Fibroblast of villous mesenchyme (primary cell): ENCODE measurements around the gene TBC1D4. TPM values are rescaled to one million over a fixed set of nuclear protein-coding genes. Genes with fewer than 3 reads are reported as not detected.

Source experiments
- DNase-seq: peaks from one replicate; pipeline ENCODE4 v3.0.0-alpha.2; 2010; ENCODE audit warnings: low read depth
- H3K4me3 ChIP-seq: 2 replicates; pipeline ENCODE4 v1.5.1; 2011; ENCODE audit warnings: low read depth, mild to moderate bottlenecking, low read length
- CTCF ChIP-seq: IDR thresholded peaks from 2 replicates; pipeline ENCODE4 v1.5.1; 2012; ENCODE audit warnings: low read depth, mild to moderate bottlenecking, low read length; ENCODE audit not compliant: insufficient read depth
- total RNA-seq: library from RNA; depleted of rRNA; stranded (reverse); fragments of >200 nt; gene quantifications from 2 replicates; pipeline ENCODE4 v1.2.3, GENCODE V29; 2012

Gene TBC1D4
- total RNA-seq, 1 donor, result 34.5 TPM

DNA sequence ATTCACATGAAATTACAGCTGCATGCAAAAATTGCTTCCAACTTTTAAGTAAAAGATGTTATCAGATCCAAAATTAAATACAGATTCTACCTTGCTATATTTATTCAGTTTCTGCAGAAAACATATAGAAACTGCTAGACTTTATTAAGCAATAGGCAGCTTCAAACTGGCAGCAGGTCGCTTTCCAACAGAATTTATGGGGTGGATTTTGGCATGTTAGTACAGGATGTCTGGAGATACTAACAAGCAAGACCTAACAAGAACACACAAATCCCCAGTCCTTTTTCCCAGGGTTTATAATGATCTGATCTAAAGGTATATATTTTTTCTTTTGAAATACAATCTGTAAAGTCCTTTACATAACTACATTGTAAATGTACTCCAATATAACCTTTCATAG, 27.5 kb downstream of the TBC1D4 start:
- H3K4me3 ChIP-seq, result no peak overlapping the region
- no peak for DNase-seq
- TF ChIP-seq CTCF, result no peak

GRCh38 chr13:75452564-75452963, 29.4 kb downstream of the TBC1D4 start:
- no peak overlapping the region for H3K4me3 ChIP-seq
- TF ChIP-seq CTCF, result no peak
- DNase-seq, result peak; percentile 24

- TF ChIP-seq CTCF, result no peak
- no peak overlapping the region for H3K4me3 ChIP-seq
- no peak for DNase-seq
Measured at GRCh38 chr13:75447493-75447892, 34.5 kb downstream of the TBC1D4 start.

DNA sequence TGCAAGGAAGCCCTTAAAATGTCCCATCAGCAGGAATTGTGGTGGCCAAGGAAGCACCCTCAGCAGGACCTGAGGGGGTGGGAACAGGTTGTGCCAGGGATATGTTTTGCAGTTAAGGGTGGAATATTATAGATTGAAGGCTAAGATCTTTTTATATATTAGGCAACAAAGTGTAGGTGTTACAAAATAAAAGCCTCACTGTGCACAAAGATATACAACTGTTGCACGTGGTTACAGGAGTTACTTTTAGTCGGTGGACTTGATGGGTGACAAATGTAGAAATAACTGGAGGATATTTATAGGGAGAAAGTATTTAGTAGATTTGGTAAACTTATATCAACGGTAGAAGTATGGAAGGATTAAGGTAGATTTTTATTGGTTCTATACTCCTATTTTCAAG, 35.1 kb downstream of the TBC1D4 start:
- no peak for TF ChIP-seq CTCF
- H3K4me3 ChIP-seq, result no peak overlapping the region
- DNase-seq, result no peak

DNA sequence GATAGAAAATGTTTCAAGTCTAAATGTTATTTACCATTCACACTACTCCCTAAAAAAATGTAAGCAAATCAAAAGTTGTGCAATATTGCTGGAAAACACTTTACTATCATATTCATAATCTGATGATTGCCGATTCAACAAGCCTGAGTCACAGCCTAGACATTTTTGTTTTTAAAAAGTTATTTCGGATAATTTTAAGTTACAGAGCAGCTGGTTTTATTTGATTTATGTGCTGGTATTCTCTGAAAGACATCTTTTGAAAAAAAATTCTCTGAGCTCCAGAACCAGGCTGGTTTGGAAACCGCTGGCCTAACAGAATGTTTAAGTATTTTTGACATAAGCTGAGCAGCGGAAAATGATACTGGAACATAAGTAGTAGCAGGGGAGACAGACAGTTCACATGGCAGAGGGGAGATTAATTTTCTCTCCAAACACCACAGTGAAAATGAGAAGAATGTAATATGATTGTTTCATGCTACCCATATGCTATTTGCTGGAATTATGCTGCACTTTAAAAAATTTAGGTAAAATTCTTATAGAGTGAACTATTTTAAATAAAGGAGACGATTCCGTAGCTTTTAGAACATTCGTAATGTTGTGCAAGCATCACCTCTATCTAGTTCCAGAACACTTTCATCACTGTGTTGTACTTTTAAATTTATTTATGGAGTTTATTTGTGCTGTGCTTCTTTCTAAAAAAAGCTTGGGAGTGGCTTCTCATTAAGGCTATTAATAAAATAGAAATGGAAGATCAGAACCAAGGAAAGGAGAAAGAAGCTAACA, 36.1 kb downstream of the TBC1D4 start:
- peak overlapping the region; percentile 11 for H3K4me3 ChIP-seq
- TF ChIP-seq CTCF, result no peak
- DNase-seq, result peak; percentile 76

GRCh38 chr13:75444016-75444415, 38.0 kb downstream of the TBC1D4 start:
- TF ChIP-seq CTCF, result no peak
- H3K4me3 ChIP-seq, result no peak overlapping the region
- DNase-seq, result no peak

DNA sequence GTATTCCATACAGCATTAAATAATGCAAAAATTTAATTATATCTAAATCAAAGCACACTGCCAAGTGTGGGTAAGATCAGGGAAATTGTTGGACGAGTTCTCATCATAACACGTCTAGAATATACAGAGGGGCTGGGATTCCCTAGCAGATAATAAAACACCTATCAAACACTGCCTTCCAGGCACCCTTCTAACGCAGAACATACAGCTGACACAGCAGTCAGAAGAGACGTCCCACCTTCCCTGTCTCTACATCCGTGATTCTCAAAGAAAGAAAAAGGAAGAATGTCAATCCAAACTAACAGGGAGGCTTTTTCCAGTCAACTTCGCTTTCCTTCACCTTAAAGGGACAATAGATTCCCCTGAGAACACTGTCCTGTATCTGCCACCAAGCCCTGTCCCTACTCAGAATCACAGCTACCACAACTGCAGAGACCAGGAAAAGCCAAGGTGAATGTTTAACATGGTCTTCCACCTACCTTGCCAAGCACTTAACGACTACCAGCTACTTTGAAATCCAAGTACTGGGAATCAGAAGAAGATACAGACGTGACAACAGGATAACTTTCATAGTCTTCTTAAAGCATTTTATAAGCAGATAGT, 38.5 kb downstream of the TBC1D4 start:
- no peak overlapping the region for H3K4me3 ChIP-seq
- no peak for TF ChIP-seq CTCF
- no peak for DNase-seq
